ENCODE measurements around the gene REG4. TPM values are rescaled to one million over a fixed set of nuclear protein-coding genes. Genes with fewer than 3 reads are reported as not detected.
A peak's percentile ranks its signal among the peaks of the same experiment; 100 is the strongest.

The REG4 gene
- total and polyA plus RNA-seq, 2 of the 13 experiments (the other 11 are each of a cell fraction or from before 2014, with no cell fraction given), result not detected

GRCh38 chr1:119808972-119809550 lies 2.2 kb downstream of the REG4 start (continued):
- TF ChIP-seq RAD21 (CRISPR knock-in tag; IDR thresholded peaks at IDR 0.05) (peak; percentile 76), ARID5B (CRISPR knock-in tag; IDR thresholded peaks at IDR 0.05) (0 out of 2 replicates have a peak, but pooled peaks have one; percentile 16), KLF11 (CRISPR knock-in tag; IDR thresholded peaks at IDR 0.05) (no peak), ZNF451 (CRISPR knock-in tag; IDR thresholded peaks at IDR 0.05) (no peak), CREM (IDR thresholded peaks at IDR 0.05) (0 out of 2 replicates have a peak, but pooled peaks have one; percentile 18), CREM (CRISPR knock-in tag; IDR thresholded peaks at IDR 0.05) (no peak), CREB1 (IDR thresholded peaks at IDR 0.05) (no peak), CREB1 (CRISPR knock-in tag; IDR thresholded peaks at IDR 0.05) (0 out of 2 replicates have a peak, but pooled peaks have one; percentile 20), AGO2 (optimal IDR thresholded peaks at IDR 0.05; ENCODE audit: low read depth, low read length) (no peak), RXRB (CRISPR knock-in tag; IDR thresholded peaks at IDR 0.05; ENCODE audit: borderline replicate concordance) (0 out of 2 replicates have a peak, but pooled peaks have one; percentile 14), SALL1 (CRISPR knock-in tag; IDR thresholded peaks at IDR 0.05) (peak; percentile 45), ZNF605 (CRISPR knock-in tag; IDR thresholded peaks at IDR 0.05) (no peak), FOXA3 (CRISPR knock-in tag; IDR thresholded peaks at IDR 0.05) (peak; percentile 44; the same call in 1 of the 2 replicates), GATAD2A (CRISPR knock-in tag; IDR thresholded peaks at IDR 0.05) (0 out of 2 replicates have a peak, but pooled peaks have one; percentile 27), NFYC (CRISPR knock-in tag; IDR thresholded peaks at IDR 0.05) (no peak), ZNF878 (CRISPR knock-in tag; IDR thresholded peaks at IDR 0.05) (no peak), ELF3 (CRISPR knock-in tag; IDR thresholded peaks at IDR 0.05) (0 out of 2 replicates have a peak, but pooled peaks have one; percentile 28)

Measured in HepG2 (cell line).